A673 (cell line): ENCODE data around the gene EML6. TPM values are rescaled to one million over a fixed set of nuclear protein-coding genes. Genes with fewer than 3 reads are reported as not detected.

Source experiments
- BruUV-seq: library from RNA; stranded (reverse); fragments of 400-500 nt; replicated peaks from 2 replicates; lab custom pipeline; 2021; lab: Mats Ljungman, UMichigan
- CTCF ChIA-PET: fragments of 300-600 bp; sonication (Branson Sonifier 250); formaldehyde crosslinking; loops from one replicate; lab custom pipeline; 2022; ENCODE audit warnings: antibody characterized with exemption; lab: Charles Lee
- POLR2A ChIA-PET: fragments of 300-600 bp; sonication (Branson Sonifier 250); formaldehyde crosslinking; loops from one replicate; lab custom pipeline; 2022; ENCODE audit warnings: antibody characterized with exemption; ENCODE audit not compliant: low non-redundant PET; lab: Charles Lee
- DNase-seq: peaks from one replicate; pipeline ENCODE4 v3.0.0-alpha.2; 2015; ENCODE audit warnings: low spot score
- H3K27ac ChIP-seq: fragments of 200-600 bp; sonication (generic); 2 replicates; pipeline ENCODE4 v1.5.1; 2016; ENCODE audit warnings: mixed run types, low read depth, mild to moderate bottlenecking, mixed read lengths, antibody characterized with exemption, low read length; ENCODE audit not compliant: poor library complexity, severe bottlenecking
- H3K27me3 ChIP-seq: fragments of 200-600 bp; sonication (generic); replicated peaks from 2 replicates; pipeline ENCODE4 v1.6.1; 2017; ENCODE audit warnings: mixed run types, low read depth, mild to moderate bottlenecking, mixed read lengths, antibody characterized with exemption, low read length; ENCODE audit not compliant: insufficient read depth, poor library complexity
- H3K36me3 ChIP-seq: fragments of 200-600 bp; sonication (generic); 2 replicates; pipeline ENCODE4 v1.6.1; 2016; ENCODE audit warnings: mixed run types, mild to moderate bottlenecking, mixed read lengths, antibody characterized with exemption, low read length; ENCODE audit not compliant: insufficient read depth, poor library complexity, severe bottlenecking
- H3K4me1 ChIP-seq: fragments of 200-600 bp; sonication (generic); 2 replicates; pipeline ENCODE4 v1.6.1; 2017; ENCODE audit warnings: mixed run types, mild to moderate bottlenecking, mixed read lengths, antibody characterized with exemption, low read length; ENCODE audit not compliant: insufficient read depth, poor library complexity, severe bottlenecking
- H3K4me3 ChIP-seq: fragments of 200-600 bp; sonication (generic); 2 replicates; pipeline ENCODE4 v1.5.1; 2016; ENCODE audit warnings: low read depth, mixed run types, mild to moderate bottlenecking, mixed read lengths, low read length; ENCODE audit not compliant: poor library complexity, severe bottlenecking
- H3K9me3 ChIP-seq: fragments of 200-600 bp; sonication (generic); 2 replicates; pipeline ENCODE4 v1.6.1; 2016; ENCODE audit warnings: mixed run types, low read depth, mild to moderate bottlenecking, mixed read lengths, antibody characterized with exemption, low read length; ENCODE audit not compliant: poor library complexity, severe bottlenecking
- CTCF ChIP-seq: fragments of 300-800, 200-600 bp; sonication (generic); conservative IDR thresholded peaks from 2 replicates; pipeline ENCODE4 v1.5.1; 2017; ENCODE audit warnings: low read depth, mild to moderate bottlenecking, antibody characterized with exemption, low read length, moderate library complexity, mixed read lengths
- EZH2 ChIP-seq: fragments of 200-600 bp; sonication (generic); IDR thresholded peaks from 2 replicates; pipeline ENCODE4 v1.6.1; 2017; ENCODE audit warnings: borderline replicate concordance, low read depth, mild to moderate bottlenecking, mixed read lengths, antibody characterized with exemption, low read length; ENCODE audit not compliant: poor library complexity, severe bottlenecking
- intact Hi-C: fragments of 100-400 bp; cut with micrococcal nuclease; formaldehyde crosslinking; loops from one replicate; pipeline ENCODE4 v1.10.0; 2022; ENCODE audit not compliant: unreplicated experiment
- total RNA-seq: library from RNA; stranded (reverse); gene quantifications from 2 replicates; pipeline ENCODE4 v1.2.3, GENCODE V29; 2021

EML6 gene
- total RNA-seq, 1 experiment from 2014 or later: 1.9 TPM

DNA sequence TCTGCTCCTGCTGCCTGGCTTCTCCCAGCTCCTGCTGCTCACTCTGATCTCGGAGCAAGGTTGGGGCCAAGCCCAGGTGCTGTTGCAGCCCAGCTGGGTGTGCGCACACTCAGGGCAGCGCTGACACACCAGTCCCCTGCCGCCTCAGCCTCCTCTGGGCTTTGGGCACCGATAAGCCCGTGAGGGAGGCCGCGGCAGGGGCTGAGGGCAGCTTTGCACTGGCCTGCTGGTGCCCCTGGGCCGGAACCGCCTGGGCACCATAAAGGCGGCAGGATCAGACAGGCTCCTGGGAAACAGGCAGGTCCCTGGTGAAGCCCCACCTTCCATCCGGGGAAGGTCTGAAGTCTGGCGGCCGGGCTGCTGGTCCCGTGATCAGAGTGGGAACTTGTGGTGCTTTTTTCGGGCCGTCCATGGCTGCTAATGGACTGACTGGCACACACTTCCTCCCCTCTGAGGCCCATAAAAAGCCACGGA is 14.1 kb upstream of the EML6 start:
- no peaks in the 10 kb centered on the region for H3K36me3 ChIP-seq
- ChIA-PET POLR2A (no interaction called here), CTCF (interaction anchor here (0.6 to 0.7 kb wide), 2 partner anchors 603 to 615 kb away, joined by 3 read pairs; no protein-coding TSS in a partner anchor)
- no peaks in the 10 kb centered on the region for H3K27me3 ChIP-seq
- TF ChIP-seq CTCF: no peak
- TF ChIP-seq EZH2: no peak
- H3K27ac ChIP-seq: no peak overlapping the region
- H3K9me3 ChIP-seq: no peaks in the 10 kb centered on the region
- intact Hi-C loops: loop anchor here (10.0 kb wide), 2 partner anchors 505 to 1285 kb away; no protein-coding TSS in a partner anchor
- DNase-seq: no peak
- H3K4me1 ChIP-seq: no peaks in the 10 kb centered on the region
- H3K4me3 ChIP-seq: no peak overlapping the region
- BruUV-seq: no TSS peak

DNA sequence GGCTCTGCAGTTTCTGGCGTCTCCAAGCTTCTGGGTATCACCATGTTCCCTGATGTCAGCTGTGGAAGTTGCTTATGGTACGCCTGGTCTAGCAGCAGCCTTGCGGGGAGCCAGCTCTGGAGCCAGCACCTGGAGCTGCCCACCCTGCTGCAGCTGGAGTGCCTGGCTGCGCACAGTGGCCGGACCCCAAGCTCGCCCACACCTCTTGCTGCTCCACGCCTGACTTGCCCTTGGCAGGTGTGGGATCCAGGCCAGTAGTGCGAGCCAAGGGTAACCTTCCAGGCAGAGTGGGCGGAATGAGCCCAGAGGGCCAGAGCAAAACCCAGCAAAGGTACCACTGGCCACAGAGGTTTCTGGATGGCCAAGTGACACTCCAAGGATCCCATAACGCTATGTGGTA is 13.2 kb upstream of the EML6 start:
- ChIA-PET POLR2A (no interaction called here), CTCF (no interaction called here)
- no peak overlapping the region for H3K4me3 ChIP-seq
- H3K36me3 ChIP-seq: no peaks in the 10 kb centered on the region
- no peak for DNase-seq
- H3K27me3 ChIP-seq: no peaks in the 10 kb centered on the region
- H3K9me3 ChIP-seq: no peaks in the 10 kb centered on the region
- intact Hi-C loops: no loop called here
- no peak overlapping the region for H3K27ac ChIP-seq
- TF ChIP-seq EZH2: no peak
- no peak for TF ChIP-seq CTCF
- peaks cover 4% of the 10 kb centered on the region for H3K4me1 ChIP-seq
- BruUV-seq: no TSS peak

DNA sequence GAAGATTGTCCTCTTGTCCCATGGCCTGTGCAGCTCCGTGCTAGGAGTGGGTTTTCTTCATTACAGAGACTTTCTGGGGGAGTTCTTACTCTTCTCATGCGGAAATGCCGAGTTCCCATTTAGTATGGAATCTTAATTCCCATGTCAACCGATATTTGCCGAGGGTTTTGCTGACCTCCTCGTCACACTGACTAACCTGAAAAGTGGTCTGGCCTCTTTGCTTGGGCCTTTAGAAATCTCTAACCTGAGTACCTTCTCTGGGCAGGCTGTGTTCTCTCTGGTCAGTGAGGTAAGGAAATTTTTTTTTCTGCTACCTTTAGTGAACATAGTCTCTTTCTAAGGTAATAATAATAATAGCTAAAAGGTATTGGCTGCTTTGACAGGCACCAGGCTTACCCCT is 10.9 kb upstream of the EML6 start:
- CTCF ChIA-PET: no interaction called here
- Histone ChIP-seq H3K9me3 (no peaks in the 10 kb centered on the region), H3K27me3 (no peaks in the 10 kb centered on the region), H3K4me3 (no peak overlapping the region), H3K27ac (no peak overlapping the region), H3K36me3 (no peaks in the 10 kb centered on the region), H3K4me1 (peaks cover 10% of the 10 kb centered on the region)
- intact Hi-C loops: no loop called here
- no TSS peak for BruUV-seq
- TF ChIP-seq EZH2 (no peak), CTCF (no peak)
- POLR2A ChIA-PET: no interaction called here
- no peak for DNase-seq
